GM23338 (cell line): ENCODE results near the gene ATG2B.

ENCODE experiments used
- CTCF ChIP-seq, 2 experiments: fragments of 200-600 bp in 1 of 2; sonication (generic) in 1 of 2; conservative IDR thresholded peaks; 2 replicates each; pipeline versions ENCODE4 v1.5.1 to v1.6.1; 2016 to 2017; ENCODE audit warnings: antibody characterized with exemption in 2 of 2, low read depth in 2 of 2, mild to moderate bottlenecking in 2 of 2, moderate library complexity in 1 of 2
- EZH2 ChIP-seq: fragments of 200-600 bp; sonication (generic); IDR thresholded peaks from one replicate; pipeline ENCODE4 v1.8.0; 2017; ENCODE audit warnings: antibody characterized with exemption, mild to moderate bottlenecking, low read depth; ENCODE audit not compliant: unreplicated experiment
- JUNB ChIP-seq: IDR thresholded peaks from one replicate; pipeline ENCODE4 v1.6.1; 2016; ENCODE audit warnings: antibody characterized with exemption; ENCODE audit not compliant: unreplicated experiment
- POLR2AphosphoS5 ChIP-seq: IDR thresholded peaks from 2 replicates; pipeline ENCODE4 v1.6.1; 2016; ENCODE audit warnings: antibody characterized with exemption, low read depth

- TF ChIP-seq EZH2 (no peak), POLR2AphosphoS5 (no peak), JUNB (no peak), CTCF (conservative IDR thresholded peaks at IDR 0.05; ENCODE audit: low read depth in 2 of 2) (no peak)
Observed at GRCh38 chr14:96272777-96273473, 90.2 kb downstream of the ATG2B start.
